GM12872 (cell line): ENCODE results near the gene KDM2B.

Source experiments
- CTCF ChIP-seq: IDR thresholded peaks from 3 replicates; pipeline ENCODE4 v1.5.1; 2011; ENCODE audit warnings: low read depth, mild to moderate bottlenecking, low read length, moderate library complexity; ENCODE audit not compliant: insufficient read depth

Gene KDM2B

GRCh38 chr12:121499929-121500793 is 80.7 kb downstream of the KDM2B start:
- TF ChIP-seq CTCF, result peak; percentile 81

- TF ChIP-seq CTCF, result no peak
Measured at GRCh38 chr12:121495746-121496145, 85.1 kb downstream of the KDM2B start.

- peak; percentile 99 for TF ChIP-seq CTCF
Measured at GRCh38 chr12:121494093-121494787, 86.6 kb downstream of the KDM2B start.

GRCh38 chr12:121490401-121491281 is 90.2 kb downstream of the KDM2B start:
- no peak for TF ChIP-seq CTCF

GRCh38 chr12:121489874-121490273 is 90.9 kb downstream of the KDM2B start:
- no peak for TF ChIP-seq CTCF

GRCh38 chr12:121484967-121485366 is 95.9 kb downstream of the KDM2B start:
- no peak for TF ChIP-seq CTCF

- no peak for TF ChIP-seq CTCF
Measured at GRCh38 chr12:121483949-121484348, 96.9 kb downstream of the KDM2B start.
